SK-N-MC (cell line): ENCODE measurements around the gene ACP7.

Experiments
- EZH2 ChIP-seq: fragments of 200-600 bp; sonication (generic); IDR thresholded peaks from one replicate; pipeline ENCODE4 v1.6.1; 2017; ENCODE audit warnings: antibody characterized with exemption
- POLR2AphosphoS5 ChIP-seq: IDR thresholded peaks from 2 replicates; pipeline ENCODE4 v1.6.1; 2012; ENCODE audit warnings: mild to moderate bottlenecking, low read depth, low read length, borderline replicate concordance

GRCh38 chr19:39119830-39120229 is 35.7 kb downstream of the ACP7 start:
- no peak for TF ChIP-seq POLR2AphosphoS5
- no peak for TF ChIP-seq EZH2
